T-cell (primary cell): ENCODE results near the gene SNAPIN. TPM values are rescaled to one million over a fixed set of nuclear protein-coding genes. Genes with fewer than 3 reads are reported as not detected.
"Not testable (repeated sequence)": the region's sequence is repeated elsewhere in the genome, so short reads cannot be mapped to it uniquely, and the experiment has no call there.

Experiments
- ATAC-seq, 4 experiments: fragments of 200-7000 bp in 3 of 4; fragments of 150-1000 bp in 1 of 4; cut with Tn5 transposase; replicated peaks in 1 of 4; 1 replicate in 3 of 4; 2 replicates in 1 of 4; pipeline ENCODE4 v1.10.0; 2021; ENCODE audit warnings: moderate library complexity in 3 of 4, mild to moderate bottlenecking in 2 of 4, moderate number of reproducible peaks in 1 of 4
- CTCF ChIA-PET, 2 donors: fragments of 300-600 bp; sonication (Branson Sonifier 250); formaldehyde crosslinking; loops; one replicate each; lab custom pipeline; 2022; ENCODE audit warnings: antibody characterized with exemption in 2 of 2; lab: Charles Lee
- POLR2A ChIA-PET, 2 donors: fragments of 300-600 bp; sonication (Branson Sonifier 250); formaldehyde crosslinking; loops; one replicate each; lab custom pipeline; 2022; ENCODE audit warnings: antibody characterized with exemption in 2 of 2; lab: Charles Lee
- DNase-seq, 35 experiments: peaks; one replicate each; pipeline versions ENCODE4 v3.0.0 to v3.0.0-alpha.2; 2013 to 2023
- H3K27ac ChIP-seq: one replicate; pipeline ENCODE4 v1.5.1; 2013; ENCODE audit warnings: low read length
- H3K27me3 ChIP-seq, 2 experiments: replicated peaks in 1 of 2; 1 replicate in 1 of 2; 2 replicates in 1 of 2; pipeline versions ENCODE4 v1.6.1 to v1.7.0; 2013; ENCODE audit warnings: low read length in 1 of 2, mixed read lengths in 1 of 2; ENCODE audit not compliant: control insufficient read depth in 2 of 2, insufficient read depth in 2 of 2; ENCODE audit errors: extremely low read depth in 1 of 2
- H3K36me3 ChIP-seq, 2 donors: 1 replicate in 1 of 2; 2 replicates in 1 of 2; pipeline versions ENCODE4 v1.6.1 to v1.7.0; 2013; ENCODE audit warnings: low read length in 1 of 2; ENCODE audit not compliant: control insufficient read depth in 2 of 2, insufficient read depth in 1 of 2; ENCODE audit errors: extremely low read depth in 1 of 2
- H3K4me1 ChIP-seq, 2 experiments: 1 replicate in 1 of 2; 2 replicates in 1 of 2; pipeline versions ENCODE4 v1.6.1 to v1.7.0; 2013; ENCODE audit warnings: low read length in 2 of 2, mixed read lengths in 1 of 2; ENCODE audit not compliant: insufficient read depth in 2 of 2, control insufficient read depth in 1 of 2; ENCODE audit errors: extremely low read depth in 1 of 2
- H3K4me3 ChIP-seq, 2 donors: 1 replicate in 1 of 2; 2 replicates in 1 of 2; pipeline versions ENCODE4 v1.5.1 to v1.7.0; 2013; ENCODE audit warnings: mild to moderate bottlenecking in 2 of 2, low read length in 1 of 2, moderate library complexity in 1 of 2; ENCODE audit not compliant: control insufficient read depth in 1 of 2; ENCODE audit errors: extremely low read depth in 1 of 2
- H3K9me3 ChIP-seq: 2 replicates; pipeline ENCODE4 v1.7.0; 2013
- H3K27ac Mint-ChIP-seq, 2 donors: one replicate each; pipeline ENCODE4 v1.8.0; 2020 to 2021; ENCODE audit warnings: mild to moderate bottlenecking in 2 of 2, mixed read lengths in 2 of 2
- H3K27me3 Mint-ChIP-seq, 2 donors: one replicate each; pipeline ENCODE4 v1.8.0; 2021 to 2022; ENCODE audit warnings: mixed read lengths in 2 of 2
- H3K36me3 Mint-ChIP-seq: one replicate; pipeline ENCODE4 v1.8.0; 2021; ENCODE audit warnings: mixed read lengths
- H3K4me1 Mint-ChIP-seq, 3 donors: one replicate each; pipeline ENCODE4 v1.8.0; 2020 to 2022; ENCODE audit warnings: mixed read lengths in 3 of 3, mild to moderate bottlenecking in 1 of 3
- H3K4me3 Mint-ChIP-seq, 3 donors: one replicate each; pipeline ENCODE4 v1.8.0; 2020 to 2022; ENCODE audit warnings: mild to moderate bottlenecking in 3 of 3, mixed read lengths in 3 of 3, moderate library complexity in 3 of 3
- H3K9me3 Mint-ChIP-seq, 3 donors: one replicate each; pipeline ENCODE4 v1.8.0; 2020 to 2022; ENCODE audit warnings: mixed read lengths in 3 of 3
- whole genome bisulfite sequencing: methylation state at CpG from one replicate; pipeline ENCODE4 v1.1.5; 2013; ENCODE audit warnings: missing lambda C conversion rate; ENCODE audit not compliant: insufficient coverage; 5-methylcytosine and 5-hydroxymethylcytosine counted together
- total RNA-seq, 35 experiments: library from RNA in 6 of 35; stranded (reverse) in 6 of 35; fragments of 120-200 nt in 1 of 35; gene quantifications; one replicate each; pipeline versions ENCODE4 v1.2.1 to v1.2.4 and lab custom pipeline; 2013 to 2026

SNAPIN gene
- total RNA-seq, 5 donors from 2014 or later (not counting 1 experiment from before 2014, with no cell fraction given): 16.1 to 29.8 (median 26.6) TPM

- H3K4me3 Mint-ChIP-seq: peak overlapping the region in 2 of 3 donors; percentile 28 to 59
- POLR2A ChIA-PET, H3K27ac ChIP-seq, H3K9me3 Mint-ChIP-seq, DNase-seq, ATAC-seq, H3K27ac Mint-ChIP-seq, H3K9me3 ChIP-seq, H3K27me3 ChIP-seq, CTCF ChIA-PET, H3K4me3 ChIP-seq, H3K27me3 Mint-ChIP-seq: not testable (repeated sequence)
- 97% methylated on average over 4 of the region's 8 CpGs for whole genome bisulfite sequencing
- peaks cover 22 to 50% of the 10 kb centered on the region in 2 donors for H3K36me3 ChIP-seq
- peaks cover 45% of the 10 kb centered on the region for H3K36me3 Mint-ChIP-seq
- peaks cover 12 to 32% (median 27%) of the 10 kb centered on the region in 3 donors for H3K4me1 Mint-ChIP-seq
- peaks cover 15 to 25% of the 10 kb centered on the region in 2 experiments for H3K4me1 ChIP-seq
Measured at GRCh38 chr1:153668672-153669071, 10.2 kb downstream of the SNAPIN start.

GRCh38 chr1:153669606-153670005 lies 11.1 kb downstream of the SNAPIN start:
- WGBS: 100% methylated on average over 2 of the region's 6 CpGs
- Histone ChIP-seq H3K27ac (no peak overlapping the region), H3K9me3 (no peaks in the 10 kb centered on the region), H3K4me1 (peaks cover 15 to 25% of the 10 kb centered on the region in 2 experiments), H3K27me3 (no peaks in the 10 kb centered on the region), H3K4me3 (peak overlapping the region; percentile 76 to 78), H3K36me3 (peaks cover 20 to 40% of the 10 kb centered on the region in 2 donors)
- CTCF ChIA-PET: no interaction called here
- Mint-ChIP-seq H3K36me3 (peaks cover 38% of the 10 kb centered on the region), H3K9me3 (no peaks in the 10 kb centered on the region), H3K4me1 (peaks cover 12 to 32% (median 27%) of the 10 kb centered on the region in 3 donors), H3K27ac (peak overlapping the region in 1 of 2 donors; percentile 80), H3K4me3 (no peak overlapping the region), H3K27me3 (no peaks in the 10 kb centered on the region)
- ATAC-seq: no peak
- no peak for DNase-seq
- POLR2A ChIA-PET: no interaction called here

GRCh38 chr1:153670257-153670858 lies 11.9 kb downstream of the SNAPIN start:
- ChIA-PET CTCF (no interaction called here), POLR2A (interaction anchor here (0.6 to 1.5 kb wide), 3 partner anchors 11 to 57 kb away, joined by 3 read pairs; partner anchors contain the start of gene INTS3 (in 1 of the 2))
- H3K27ac ChIP-seq: peak overlapping the region; percentile 91
- WGBS: 0% methylated on average over 17 of the region's 22 CpGs
- H3K4me1 Mint-ChIP-seq: peaks cover 12 to 32% (median 27%) of the 10 kb centered on the region in 3 donors
- H3K27me3 ChIP-seq: no peaks in the 10 kb centered on the region
- peaks cover 17 to 33% of the 10 kb centered on the region in 2 donors for H3K36me3 ChIP-seq
- peak overlapping the region; percentile 76 to 78 for H3K4me3 ChIP-seq
- peak in 8 of 35 experiments; percentile 4 to 22 (median 14) for DNase-seq
- H3K4me1 ChIP-seq: peaks cover 15 to 25% of the 10 kb centered on the region in 2 experiments
- H3K27me3 Mint-ChIP-seq: no peaks in the 10 kb centered on the region
- H3K9me3 Mint-ChIP-seq: no peaks in the 10 kb centered on the region
- no peak overlapping the region for H3K4me3 Mint-ChIP-seq
- no peaks in the 10 kb centered on the region for H3K9me3 ChIP-seq
- ATAC-seq: peak in 1 of 4 experiments; percentile 1
- no peak overlapping the region for H3K27ac Mint-ChIP-seq
- H3K36me3 Mint-ChIP-seq: peaks cover 31% of the 10 kb centered on the region

GRCh38 chr1:153670859-153671627 lies 12.5 kb downstream of the SNAPIN start, which contains the start of gene ILF2:
ILF2 (minus strand) TSS chr1:153670993; CDS start chr1:153670922, 71 bp downstream.
- Mint-ChIP-seq H3K27ac (peak within 1 kb of the TSS in 1 of 2 donors; percentile 55), H3K27me3 (peaks cover 0 to under 1% of the 10 kb centered on the region in 2 donors), H3K9me3 (no peaks in the 10 kb centered on the region), H3K4me3 (no peak within 1 kb of the TSS), H3K4me1 (peaks cover 12 to 30% (median 27%) of the 10 kb centered on the region in 3 donors), H3K36me3 (peaks cover 25% of the 10 kb centered on the region)
- 0% methylated on average over 14 of the region's 35 CpGs for WGBS
- POLR2A ChIA-PET: interaction anchor here in 1 of 2 donors (0.6 to 1.5 kb wide), 2 partner anchors 20 to 37 kb away, joined by 3 read pairs; no protein-coding TSS in a partner anchor
- Histone ChIP-seq H3K27ac (peak within 1 kb of the TSS; percentile 91), H3K36me3 (peaks cover 14 to 26% of the 10 kb centered on the region in 2 donors), H3K27me3 (no peaks in the 10 kb centered on the region), H3K4me1 (peaks cover 15 to 25% of the 10 kb centered on the region in 2 experiments), H3K9me3 (no peaks in the 10 kb centered on the region), H3K4me3 (peak within 1 kb of the TSS; percentile 78 to 96)
- ATAC-seq (peak; percentile 87 to 94 (median 92)), DNase-seq (peak; percentile 87 to 99 (median 98))
- CTCF ChIA-PET: interaction anchor here in 1 of 2 donors (0.6 kb wide), 1 partner anchor 316 kb away, joined by 3 read pairs; no protein-coding TSS in a partner anchor

- POLR2A ChIA-PET: interaction anchor here (0.6 to 1.5 kb wide), 7 partner anchors 19 to 320 kb away, joined by 3 to 4 read pairs (median 3); partner anchors contain the start of genes CHTOP (in 1 of the 2), GATAD2B (in 1 of the 2) and S100A6 (in 1 of the 2)
- Histone ChIP-seq H3K27ac (peak overlapping the region; percentile 81), H3K36me3 (peaks cover 14 to 18% of the 10 kb centered on the region in 2 donors), H3K4me1 (peaks cover 15 to 25% of the 10 kb centered on the region in 2 experiments), H3K4me3 (peak overlapping the region; percentile 55 to 96)
- peak overlapping the region in 1 of 2 donors; percentile 55 for H3K27ac Mint-ChIP-seq
- peaks cover 12 to 30% (median 27%) of the 10 kb centered on the region in 3 donors for H3K4me1 Mint-ChIP-seq
- H3K27me3 Mint-ChIP-seq, H3K4me3 Mint-ChIP-seq, H3K27me3 ChIP-seq, H3K9me3 Mint-ChIP-seq, H3K9me3 ChIP-seq: not testable (repeated sequence)
- peak; percentile 32 to 43 (median 39) for ATAC-seq
- peak in 27 of 35 experiments; percentile 10 to 55 (median 31) for DNase-seq
- 31% methylated on average over 5 of the region's 28 CpGs for WGBS
- CTCF ChIA-PET: interaction anchor here (0.6 to 1.0 kb wide), 4 partner anchors 8 to 136 kb away, joined by 3 to 6 read pairs (median 6); partner anchors contain the start of genes INTS3 (in 1 of the 2) and S100A6 (in 1 of the 2)
- peaks cover 24% of the 10 kb centered on the region for H3K36me3 Mint-ChIP-seq
Measured at GRCh38 chr1:153671628-153672353, 13.3 kb downstream of the SNAPIN start.
